Right renal cortex interstitium (tissue), 3 donors: Measurements from ENCODE around the gene ZDHHC24. TPM values are rescaled to one million over a fixed set of nuclear protein-coding genes. Genes with fewer than 3 reads are reported as not detected.

Source experiments
- DNase-seq, 3 donors: peaks; one replicate each; pipeline ENCODE4 v3.0.0-alpha.2; 2013; ENCODE audit warnings: low read depth in 3 of 3, low spot score in 2 of 3
- polyA plus RNA-seq, 3 donors: library from polyadenylated mRNA; unstranded; fragments of 120-200 nt; gene quantifications; one replicate each; pipeline ENCODE4 v1.2.1, GENCODE V29; 2013; ENCODE audit not compliant: insufficient read length in 3 of 3

ZDHHC24 gene
- polyA plus RNA-seq, 3 donors, result 6.5 to 7.3 (median 6.6) TPM

DNA sequence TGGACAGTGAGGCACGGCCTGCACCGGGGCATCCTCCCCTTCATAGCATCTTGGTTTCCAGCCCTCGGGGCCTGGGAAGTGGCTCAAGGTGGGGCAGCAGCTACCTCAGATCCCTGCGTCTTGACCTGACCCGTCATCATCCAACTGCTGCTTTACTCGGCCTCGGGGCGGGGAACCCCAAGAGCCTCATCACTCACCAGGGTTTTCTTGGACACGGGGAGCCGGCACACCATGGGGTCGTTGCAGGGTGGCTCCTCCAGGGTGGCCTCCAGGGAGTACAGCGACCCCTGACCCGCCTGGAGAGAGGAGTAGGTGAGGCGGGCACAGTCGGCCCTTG is 21.9 kb upstream of the ZDHHC24 start:
- DNase-seq, result no peak

DNA sequence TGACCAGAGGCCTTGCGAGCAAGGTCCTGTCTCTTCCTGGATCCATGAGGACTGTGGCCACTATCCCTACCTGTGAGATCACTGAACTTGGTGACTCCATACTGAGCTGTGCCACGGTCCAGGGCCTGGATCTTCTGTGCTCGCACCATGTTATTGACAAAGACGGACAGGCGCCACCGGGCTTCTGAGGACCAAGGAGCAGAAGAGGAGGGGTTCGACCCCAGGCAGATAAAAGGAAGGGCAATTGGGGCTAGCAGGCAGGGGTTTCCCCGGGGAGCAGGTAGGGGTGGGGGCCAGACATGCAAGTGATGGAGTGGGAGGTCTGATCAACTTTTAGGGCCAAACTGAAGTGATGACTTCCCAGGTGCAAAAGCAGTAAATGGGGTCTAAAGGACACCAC is 20.4 kb upstream of the ZDHHC24 start:
- no peak for DNase-seq

GRCh38 chr11:66564984-66565383 is 19.1 kb upstream of the ZDHHC24 start:
- no peak for DNase-seq

DNA sequence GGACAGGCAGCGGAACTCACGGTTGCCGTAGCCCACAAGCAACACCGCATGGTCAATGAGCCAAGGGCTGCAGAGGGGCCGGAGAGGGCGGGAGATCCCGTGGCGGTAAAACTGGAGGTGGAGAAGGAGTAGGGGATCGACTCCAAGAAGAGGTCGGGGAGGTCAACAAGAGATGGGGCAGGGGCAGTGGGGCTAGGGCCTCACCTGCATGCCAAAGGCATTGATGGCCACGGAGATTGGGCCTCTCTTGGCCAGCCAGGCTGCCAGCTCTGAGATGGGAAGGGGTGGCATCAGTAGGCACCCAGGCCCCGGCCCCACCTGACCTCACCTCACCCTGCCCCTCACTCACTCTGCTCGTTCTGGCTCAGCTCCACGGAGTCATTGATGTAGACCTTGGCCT is 18.7 kb upstream of the ZDHHC24 start:
- no peak for DNase-seq

DNA sequence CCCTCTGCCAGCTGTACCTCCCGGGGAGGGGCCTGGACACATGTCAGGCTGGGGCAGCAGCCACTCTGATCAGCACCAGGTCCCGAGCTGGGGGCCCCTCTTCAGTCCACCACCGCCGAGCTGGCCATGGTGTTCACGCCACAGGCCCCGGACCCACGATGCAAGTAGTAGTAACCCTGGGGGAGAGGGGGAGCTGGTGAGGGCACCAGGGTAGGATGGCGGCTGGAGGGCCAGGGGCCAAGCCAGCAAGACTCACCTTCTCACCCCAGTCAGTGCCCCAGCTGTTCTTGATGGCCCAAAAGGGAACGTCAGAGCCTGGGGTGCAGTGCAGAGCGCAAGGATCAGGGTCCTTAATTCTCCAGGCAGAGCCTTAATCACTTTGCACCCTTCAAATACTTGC is 18.0 kb upstream of the ZDHHC24 start:
- no peak for DNase-seq

GRCh38 chr11:66562907-66563583 is 17.2 kb upstream of the ZDHHC24 start:
- DNase-seq, result no peak

- DNase-seq, result no peak
Measured at GRCh38 chr11:66562275-66562674, 16.4 kb upstream of the ZDHHC24 start.

- no peak for DNase-seq
Measured at GRCh38 chr11:66561975-66562248, 16.1 kb upstream of the ZDHHC24 start.

- no peak for DNase-seq
Measured at GRCh38 chr11:66561178-66561974, 15.5 kb upstream of the ZDHHC24 start.

GRCh38 chr11:66559866-66560676 is 14.2 kb upstream of the ZDHHC24 start:
- DNase-seq, result no peak

- DNase-seq, result no peak
Measured at GRCh38 chr11:66559142-66559865, 13.5 kb upstream of the ZDHHC24 start.

DNA sequence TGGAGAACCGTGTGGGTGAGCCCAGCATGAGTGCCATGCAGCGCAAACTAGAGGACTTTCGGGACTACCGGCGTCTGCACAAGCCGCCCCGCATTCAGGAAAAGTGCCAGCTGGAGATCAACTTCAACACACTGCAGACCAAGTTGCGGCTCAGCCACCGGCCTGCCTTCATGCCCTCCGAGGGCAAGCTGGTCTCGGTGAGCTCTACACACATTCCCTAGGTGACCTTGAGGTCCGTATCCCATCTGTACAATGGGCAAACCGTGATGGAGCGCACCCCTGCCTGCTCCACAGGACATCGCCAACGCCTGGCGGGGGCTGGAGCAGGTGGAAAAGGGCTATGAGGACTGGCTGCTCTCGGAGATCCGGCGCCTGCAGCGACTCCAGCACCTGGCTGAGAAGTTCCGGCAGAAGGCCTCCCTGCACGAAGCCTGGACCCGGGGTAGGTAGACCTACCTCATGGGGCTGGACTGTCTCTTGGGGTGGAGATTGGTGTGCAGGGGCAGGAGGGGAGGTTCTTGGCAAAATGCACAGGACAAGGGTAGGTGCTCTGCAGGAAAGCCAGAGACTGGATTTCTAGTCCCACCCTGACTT is 12.0 kb upstream of the ZDHHC24 start:
- no peak for DNase-seq

DNA sequence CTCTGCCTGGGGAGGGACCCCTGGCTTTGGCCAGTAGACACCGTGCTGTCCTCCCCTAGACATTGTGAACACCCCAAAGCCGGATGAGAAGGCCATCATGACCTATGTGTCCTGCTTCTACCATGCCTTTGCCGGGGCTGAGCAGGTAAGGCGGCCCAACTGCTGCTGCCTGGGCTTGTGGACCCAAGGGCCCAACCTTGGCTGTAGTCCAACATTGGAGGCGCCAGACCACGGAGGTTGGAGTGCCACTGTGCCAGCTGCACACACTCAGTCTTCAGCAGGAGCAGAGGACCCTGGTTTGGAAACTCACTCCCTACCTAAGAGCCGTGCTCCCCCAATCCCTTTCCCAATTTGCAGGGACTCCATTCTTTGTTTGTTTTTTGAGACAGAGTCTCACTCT is 10.2 kb upstream of the ZDHHC24 start:
- DNase-seq, result no peak

- DNase-seq, result no peak
Measured at GRCh38 chr11:66555416-66555815, 9.6 kb upstream of the ZDHHC24 start.

- DNase-seq, result no peak
Measured at GRCh38 chr11:66554602-66555001, 8.8 kb upstream of the ZDHHC24 start.

DNA sequence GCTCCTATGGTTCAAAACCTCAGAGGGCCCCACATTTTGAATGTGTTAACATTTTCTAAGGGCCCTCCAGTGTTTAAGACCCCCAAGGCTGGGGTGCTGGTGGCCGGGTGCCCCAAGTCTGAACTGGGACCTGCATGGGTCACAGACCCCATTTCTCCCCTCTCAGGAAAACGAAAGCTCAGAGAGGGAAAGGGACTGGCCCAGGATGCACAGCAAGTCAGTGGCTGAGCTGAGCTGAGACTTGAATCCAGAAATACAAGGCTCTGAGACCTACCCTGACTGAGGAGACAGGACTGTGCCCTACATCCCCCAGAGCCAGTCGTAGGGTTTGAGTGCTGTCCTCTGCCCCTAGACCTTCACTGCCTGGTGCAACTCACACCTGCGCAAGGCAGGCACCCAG is 5.0 kb upstream of the ZDHHC24 start:
- DNase-seq, result no peak

- DNase-seq, result no peak
Measured at GRCh38 chr11:66549696-66550095, 3.8 kb upstream of the ZDHHC24 start.

DNA sequence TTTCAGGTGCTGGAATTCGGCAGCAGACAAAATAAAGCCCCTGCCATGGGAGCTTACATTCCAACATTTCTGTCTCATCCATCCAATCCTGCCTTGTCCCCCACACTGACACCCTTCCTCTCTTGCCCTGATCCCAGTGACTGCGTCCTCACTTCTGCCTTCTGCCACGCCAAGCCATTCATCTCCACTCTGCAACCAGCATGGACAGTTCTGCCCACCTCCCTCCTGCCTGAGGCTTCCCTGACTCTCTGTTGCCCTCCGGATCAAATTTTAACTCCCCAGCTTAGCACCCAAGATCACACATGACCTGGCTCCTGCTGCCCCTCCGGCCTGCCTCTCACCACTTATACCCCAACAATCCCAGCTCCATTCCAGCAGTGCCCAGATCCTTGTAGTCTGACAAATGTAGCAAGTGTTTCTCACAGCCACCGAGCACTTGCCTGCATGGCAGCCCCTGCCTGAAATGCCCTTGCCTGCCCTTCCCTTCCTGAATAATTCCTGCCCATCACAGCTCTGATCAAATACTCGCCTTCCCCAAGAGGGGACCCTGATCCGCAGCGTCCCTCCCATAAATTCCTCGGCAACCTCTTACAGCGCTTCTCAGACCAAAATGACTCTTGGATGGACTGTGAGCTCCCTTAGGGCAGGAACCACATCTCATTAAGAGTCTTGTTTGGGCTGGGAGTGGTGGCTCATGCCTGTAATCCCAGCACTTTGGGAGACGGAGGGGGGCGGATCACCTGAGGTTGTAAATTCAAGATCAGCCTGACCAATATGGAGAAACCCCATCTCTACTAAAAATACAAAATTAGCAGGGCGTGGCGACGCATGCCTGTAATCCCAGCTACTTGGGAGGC is 3.2 kb upstream of the ZDHHC24 start:
- DNase-seq, result no peak

GRCh38 chr11:66548041-66548440 is 2.2 kb upstream of the ZDHHC24 start:
- no peak for DNase-seq

GRCh38 chr11:66547662-66548009 is 1.8 kb upstream of the ZDHHC24 start:
- DNase-seq, result no peak
